Measurements from ENCODE around the gene GPHN.
A peak's percentile ranks its signal among the peaks of the same experiment; 100 is the strongest.
"Not testable (repeated sequence)": the region's sequence is repeated elsewhere in the genome, so short reads cannot be mapped to it uniquely, and the experiment has no call there.

The GPHN gene

DNA sequence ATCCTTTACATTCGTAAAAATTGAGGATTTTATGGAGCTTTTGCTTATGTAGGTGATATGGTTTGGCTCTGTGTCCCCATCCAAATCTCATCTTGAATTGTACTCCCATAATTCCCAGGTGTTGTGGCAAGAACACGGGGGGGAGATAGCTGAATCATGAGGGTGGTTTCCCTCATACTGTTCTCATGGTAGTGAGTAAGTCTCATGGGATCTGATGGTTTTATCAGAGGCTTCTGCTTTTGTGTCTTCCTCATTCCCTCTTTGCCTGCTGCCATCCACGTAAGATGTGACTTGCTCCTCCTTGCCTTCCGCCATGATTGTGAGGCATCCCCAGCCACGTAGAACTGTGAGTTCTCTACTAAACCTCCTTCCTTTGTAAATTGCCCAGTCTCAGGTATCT lies 5.1 kb upstream of the GPHN start:
- DNase-seq, result not testable (repeated sequence)

DNA sequence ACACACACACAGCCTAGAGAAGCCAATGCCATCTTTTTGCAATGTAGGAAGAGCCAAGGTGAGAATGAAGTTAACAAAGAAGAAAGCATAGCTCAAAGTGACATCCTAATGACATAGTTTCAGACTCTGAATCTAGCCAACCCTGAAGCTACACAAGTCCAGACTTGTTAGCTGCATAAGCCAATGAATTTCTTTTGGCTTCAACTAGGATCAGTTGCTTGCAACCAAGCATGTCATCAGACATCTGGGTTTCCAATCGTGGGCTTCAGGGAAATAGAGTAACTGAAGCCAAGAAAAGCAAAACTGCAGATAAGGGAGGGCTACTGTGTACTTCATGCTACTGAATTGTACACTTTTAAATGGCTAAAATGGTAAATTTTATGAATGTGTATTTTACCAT lies 4.4 kb upstream of the GPHN start:
- peak; percentile 33 for DNase-seq

DNA sequence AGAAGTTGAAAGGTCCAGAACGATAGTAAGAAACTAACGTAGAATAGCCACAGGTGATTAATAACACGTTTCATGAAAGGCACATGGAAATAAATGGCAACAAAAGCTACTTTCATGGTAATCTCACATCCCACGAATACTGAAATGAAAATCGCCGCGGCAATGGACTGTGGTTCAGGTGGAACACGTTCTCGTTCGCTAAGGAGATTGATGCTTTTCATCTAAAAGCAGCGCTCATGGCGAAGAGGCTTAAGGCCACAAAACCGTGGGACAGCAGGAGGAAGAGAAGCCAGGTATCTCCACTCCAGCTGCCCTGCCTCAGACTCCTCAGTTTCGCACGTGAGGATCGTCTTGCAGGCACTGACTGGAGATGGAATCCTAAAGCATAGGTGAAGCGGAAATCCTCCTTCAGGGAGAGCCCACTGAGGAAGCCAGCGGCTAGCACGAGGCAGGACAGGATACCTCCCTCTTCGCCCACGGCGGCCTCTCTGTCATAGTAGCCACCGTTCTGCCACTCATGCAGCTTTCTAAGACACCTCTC lies 696 bp upstream of the GPHN start:
- DNase-seq, result peak; percentile 41

DNA sequence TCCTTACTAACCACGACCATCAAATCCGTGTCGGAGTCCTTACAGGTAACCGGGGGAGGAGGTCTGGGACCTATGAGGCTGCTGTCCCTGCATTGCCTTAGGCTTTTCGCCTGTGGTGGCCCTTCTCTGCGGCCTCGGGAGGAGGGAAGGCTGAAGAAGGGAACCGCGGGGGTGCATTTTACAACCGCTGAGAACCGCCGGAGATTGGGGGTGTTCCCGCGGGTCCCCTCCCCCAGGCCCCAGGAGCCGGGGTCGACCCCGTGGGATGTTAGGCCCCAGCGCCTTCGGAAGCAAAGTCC lies 549 bp downstream of the GPHN start:
- no peak for DNase-seq

DNA sequence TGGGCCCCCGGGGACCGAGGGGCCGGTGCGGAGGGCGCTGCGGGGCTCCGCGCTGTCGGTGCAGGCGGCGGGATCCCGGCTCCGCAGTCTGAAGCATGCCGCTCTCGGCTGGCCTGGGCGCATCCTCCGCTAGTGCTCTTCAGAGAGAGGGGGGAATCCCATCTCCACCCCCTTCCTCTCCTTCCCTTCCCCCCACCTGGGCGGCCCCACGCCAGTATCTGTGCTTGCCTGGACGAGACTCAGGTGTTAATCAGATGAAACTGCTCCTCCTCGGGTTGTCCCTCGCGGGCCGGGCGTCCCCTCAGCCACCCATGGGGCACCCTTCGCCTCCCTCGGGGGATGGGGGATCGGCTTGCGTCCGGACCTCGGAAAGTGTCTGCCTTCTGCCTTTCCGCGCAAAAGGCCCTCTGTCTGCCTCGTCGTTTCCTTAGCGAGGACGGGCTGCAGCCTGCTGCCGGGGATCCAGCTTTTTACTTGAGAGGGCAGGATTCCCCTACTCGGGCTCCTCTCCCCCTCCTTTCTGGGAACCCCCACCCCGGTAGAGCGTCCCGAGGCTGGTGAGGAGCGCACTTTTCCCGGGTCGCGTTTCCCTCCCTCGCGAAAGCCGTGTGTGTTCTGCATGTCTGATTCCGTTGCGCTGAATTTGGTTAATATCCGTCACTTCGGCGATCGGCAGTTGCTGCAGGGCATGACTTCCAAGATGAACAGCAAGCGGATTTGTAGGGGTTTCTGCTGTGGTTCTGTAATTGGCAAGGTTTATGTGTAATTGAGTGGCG lies 1.1 kb downstream of the GPHN start:
- peak; percentile 5 for DNase-seq

DNA sequence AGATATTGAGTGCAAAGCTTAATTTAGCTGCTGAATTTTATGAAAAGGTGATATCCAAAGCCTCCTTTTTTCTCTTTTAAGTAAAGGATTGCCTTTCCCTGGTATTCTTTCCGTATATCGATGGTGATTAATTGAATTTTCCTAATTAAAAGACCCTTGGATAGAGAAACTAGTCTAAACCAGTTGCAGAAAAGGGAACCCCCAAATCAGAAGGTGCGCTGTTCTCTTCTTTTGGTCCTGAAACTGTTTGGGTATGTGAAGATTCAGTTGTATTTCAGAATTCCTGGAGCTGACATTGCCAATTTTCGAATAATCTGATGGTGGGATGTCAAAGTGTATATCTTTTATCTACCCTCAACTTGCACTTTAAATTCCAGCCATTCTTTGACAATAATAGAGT lies 1.9 kb downstream of the GPHN start:
- no peak for DNase-seq

DNA sequence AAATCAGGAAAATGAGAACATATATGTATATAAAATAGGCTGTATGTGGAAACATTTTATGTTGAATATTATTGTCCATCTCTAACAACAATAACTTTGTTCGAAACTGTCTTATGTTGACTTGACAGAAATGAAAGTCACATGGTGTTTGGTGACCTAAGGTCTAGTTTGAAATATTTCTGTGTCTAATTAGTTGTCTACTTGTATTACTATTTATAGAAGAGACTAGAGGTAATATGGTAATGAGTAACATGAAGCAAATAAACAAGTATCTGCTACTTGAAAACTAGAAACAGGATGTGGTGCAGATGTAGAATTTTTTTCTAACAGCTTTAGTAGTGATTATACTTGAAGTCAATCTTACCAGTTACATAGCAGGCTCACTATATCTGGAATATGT lies 3.9 kb downstream of the GPHN start:
- no peak for DNase-seq

DNA sequence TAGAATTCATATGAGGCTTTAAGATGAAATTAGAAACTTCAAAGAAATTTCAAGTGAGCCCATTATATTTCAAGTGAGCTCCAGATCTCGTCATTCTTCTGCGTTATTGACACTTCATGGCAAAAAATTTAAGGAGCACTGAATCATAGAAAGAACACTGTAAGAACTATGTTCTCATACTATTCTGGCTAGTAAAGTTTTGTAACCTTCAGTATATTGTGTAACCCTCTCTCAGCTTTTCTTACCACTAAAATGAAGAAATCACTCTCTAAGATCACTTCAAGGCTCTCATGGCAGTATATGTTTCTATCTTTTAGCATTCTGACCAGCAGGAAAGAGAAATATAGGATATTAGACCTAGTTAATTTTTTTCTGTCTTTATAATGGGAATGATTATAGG lies 6.3 kb downstream of the GPHN start:
- DNase-seq, result no peak

DNA sequence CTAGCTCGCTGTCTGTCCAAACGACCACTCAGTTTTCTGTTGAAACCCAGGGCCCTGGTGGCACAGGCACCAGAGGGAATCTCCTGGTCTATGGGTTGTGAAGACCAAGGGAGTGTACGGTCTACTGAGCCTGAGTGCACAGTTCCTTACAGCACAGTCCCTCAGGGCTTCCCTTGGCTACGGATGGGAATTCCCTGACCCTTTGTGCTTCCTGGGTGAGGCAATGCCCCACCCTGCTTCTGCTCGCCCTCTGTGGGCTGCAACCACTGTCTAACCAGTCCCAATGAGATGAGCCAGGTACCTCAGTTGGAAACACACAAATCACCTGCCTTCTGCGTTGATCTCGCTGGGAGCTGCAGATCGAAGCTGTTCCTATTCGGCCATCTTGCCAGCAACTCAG lies 22.6 kb downstream of the GPHN start:
- no peak for DNase-seq

DNA sequence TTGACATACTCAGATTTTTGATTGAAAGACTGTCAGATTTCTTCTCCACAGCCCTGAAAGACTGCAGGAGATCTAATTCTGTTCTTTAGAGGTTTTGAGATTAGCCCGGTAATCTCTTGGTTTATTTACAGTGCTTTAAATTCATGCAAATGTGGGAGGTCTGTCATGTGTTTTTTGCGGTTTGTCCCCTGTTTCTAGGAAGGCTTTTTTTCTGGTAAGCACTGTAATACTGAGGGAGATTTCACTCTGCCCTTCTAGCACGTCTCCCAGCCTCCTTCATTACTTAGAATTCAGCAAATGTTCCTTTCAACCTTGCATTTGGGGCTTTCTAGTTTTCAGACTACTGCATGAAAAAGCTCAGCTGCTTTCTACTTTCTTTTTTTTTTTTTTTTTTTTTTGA lies 31.1 kb downstream of the GPHN start:
- DNase-seq, result no peak

DNA sequence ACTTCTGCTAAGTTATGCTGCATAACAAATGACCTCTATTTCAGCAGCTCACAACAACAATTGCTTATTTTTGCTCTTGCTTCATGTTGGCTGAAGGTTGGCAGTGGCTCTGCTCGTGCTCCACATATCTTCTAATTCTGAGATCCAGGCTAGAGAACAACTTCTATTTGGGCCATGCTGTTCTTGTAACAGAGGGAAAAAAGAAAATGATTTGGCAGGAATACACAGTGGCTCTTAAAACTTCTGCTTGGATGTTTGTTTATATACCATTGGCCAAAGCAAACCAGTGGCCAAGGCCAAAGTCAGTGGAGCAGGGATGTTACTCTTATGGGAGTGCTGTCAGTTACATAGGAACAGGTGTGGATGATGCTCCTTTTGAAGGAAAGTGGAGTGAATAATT lies 32.1 kb downstream of the GPHN start:
- no peak for DNase-seq

DNA sequence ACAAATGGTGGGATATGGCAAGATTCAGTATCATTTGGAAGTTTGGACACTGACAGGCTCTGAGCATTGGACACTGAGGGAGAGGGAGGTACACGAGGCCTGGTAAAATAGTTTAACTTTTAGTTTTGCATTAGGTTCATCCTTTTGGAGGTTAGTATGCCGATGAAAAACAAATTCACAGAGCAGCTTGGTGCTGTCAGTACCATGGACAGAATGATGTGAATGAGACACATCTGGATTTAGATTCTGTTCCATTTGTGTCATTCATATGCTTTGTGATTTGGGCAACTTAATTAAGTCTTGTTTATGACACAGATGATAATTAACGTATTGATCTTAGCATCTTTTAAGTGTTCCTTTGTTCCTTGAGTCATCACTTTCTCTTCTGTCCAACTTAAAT lies 33.7 kb downstream of the GPHN start:
- no peak for DNase-seq

DNA sequence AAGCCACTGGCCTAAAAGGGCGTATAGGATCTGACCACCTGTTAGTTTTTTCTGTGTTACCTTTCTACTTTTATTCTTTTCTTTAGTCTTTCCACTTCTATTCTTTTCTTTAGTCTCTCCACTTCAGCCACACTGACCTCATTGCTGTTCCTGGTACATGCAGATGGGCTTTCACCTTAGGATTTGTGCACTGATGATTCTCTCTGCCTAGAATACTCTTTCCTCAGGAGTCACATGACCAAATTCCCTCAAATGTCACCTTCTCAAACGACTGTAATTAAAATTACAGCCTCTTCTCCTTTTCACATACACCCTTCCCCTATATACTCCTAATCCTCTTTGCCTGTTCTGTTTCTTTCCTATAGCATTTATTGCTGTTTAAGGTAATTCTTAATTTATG lies 36.0 kb downstream of the GPHN start:
- no peak for DNase-seq

DNA sequence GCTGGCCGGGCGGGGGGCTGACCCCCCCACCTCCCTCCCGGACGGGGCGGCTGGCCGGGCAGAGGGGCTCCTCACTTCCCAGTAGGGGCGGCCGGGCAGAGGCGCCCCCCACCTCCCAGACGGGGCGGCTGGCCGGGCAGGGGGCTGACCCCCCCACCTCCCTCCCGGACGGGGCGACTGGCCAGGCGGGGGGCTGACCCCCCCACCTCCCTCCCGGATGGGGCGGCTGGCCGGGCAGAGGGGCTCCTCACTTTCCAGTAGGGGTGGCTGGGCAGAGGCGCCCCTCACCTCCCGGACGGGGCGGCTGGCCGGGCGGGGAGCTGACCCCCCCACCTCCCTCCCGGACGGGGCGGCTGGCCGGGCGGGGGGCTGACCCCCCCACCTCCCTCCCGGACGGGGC lies 37.2 kb downstream of the GPHN start:
- not testable (repeated sequence) for DNase-seq

DNA sequence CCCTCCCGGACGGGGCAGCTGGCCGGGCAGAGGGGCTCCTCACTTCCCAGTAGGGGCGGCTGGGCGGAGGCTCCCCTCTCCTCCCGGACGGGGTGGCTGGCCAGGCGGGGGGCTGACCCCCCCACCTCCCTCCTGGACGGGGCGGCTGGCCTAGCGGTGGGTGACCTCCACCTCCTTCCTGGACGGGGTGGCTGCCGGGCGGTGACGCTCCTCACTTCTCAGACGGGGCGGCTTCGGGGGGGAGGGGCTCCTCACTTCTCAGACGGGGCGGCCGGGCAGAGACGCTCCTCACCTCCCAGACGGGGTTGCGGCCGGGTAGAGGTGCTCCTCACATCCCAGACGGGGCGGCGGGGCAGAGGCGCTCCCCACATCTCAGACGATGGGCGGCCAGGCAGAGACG lies 37.8 kb downstream of the GPHN start:
- DNase-seq, result not testable (repeated sequence)

DNA sequence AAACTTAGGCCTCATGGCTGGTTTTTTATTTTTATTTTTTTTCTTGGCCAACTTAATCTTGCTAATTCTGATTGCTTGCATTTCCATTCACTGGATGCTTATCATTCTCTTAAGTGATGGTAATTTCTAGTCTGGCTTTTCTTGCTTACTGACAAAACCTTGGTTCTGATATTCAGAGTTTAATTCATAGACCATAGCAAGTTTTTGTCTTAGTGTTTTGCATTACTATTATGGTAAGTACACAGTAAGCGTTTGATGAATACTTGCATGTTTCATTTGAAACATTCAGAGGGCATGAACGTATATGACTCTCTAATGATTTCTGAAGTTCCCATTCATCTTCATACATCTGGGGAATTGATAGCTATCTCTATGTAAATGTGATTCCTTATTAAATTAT lies 55.8 kb downstream of the GPHN start:
- DNase-seq, result no peak

DNA sequence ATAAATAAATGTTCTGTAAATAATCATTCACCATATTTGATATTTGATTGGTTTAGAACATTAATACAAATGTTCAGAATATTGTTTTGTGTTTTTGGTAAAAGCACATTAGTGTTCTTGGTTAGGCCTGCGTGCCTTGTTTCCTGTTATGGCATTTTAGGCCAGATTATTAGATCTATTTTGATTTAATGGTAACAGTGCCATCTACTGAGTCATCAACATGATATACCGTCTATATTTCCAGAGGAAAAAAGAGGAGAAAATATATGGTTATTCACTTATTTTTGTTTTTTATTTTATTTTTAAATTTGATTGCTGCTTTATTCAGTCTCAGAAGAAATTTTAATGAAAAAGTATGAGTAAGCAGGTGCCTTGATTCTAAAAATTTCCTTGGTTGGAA lies 60.3 kb downstream of the GPHN start:
- no peak for DNase-seq

DNA sequence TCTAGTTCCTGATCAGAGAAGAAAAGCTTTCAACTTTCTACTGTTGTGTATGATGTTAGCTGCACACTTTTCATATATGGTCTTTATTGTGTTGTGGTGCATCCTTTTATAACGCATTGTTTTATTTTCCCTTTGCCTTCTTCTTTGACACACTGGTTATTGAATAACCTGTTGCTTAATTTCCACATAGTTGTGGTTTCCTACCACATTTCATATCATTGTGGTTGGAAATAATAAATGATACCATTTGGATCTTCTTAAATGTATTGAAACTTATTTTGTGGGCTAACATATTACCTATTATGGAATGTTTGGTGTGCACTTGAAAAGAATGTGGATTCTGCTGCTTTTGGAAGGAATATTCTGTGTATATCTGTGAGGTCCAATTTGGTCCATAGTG lies 64.9 kb downstream of the GPHN start:
- DNase-seq, result no peak

DNA sequence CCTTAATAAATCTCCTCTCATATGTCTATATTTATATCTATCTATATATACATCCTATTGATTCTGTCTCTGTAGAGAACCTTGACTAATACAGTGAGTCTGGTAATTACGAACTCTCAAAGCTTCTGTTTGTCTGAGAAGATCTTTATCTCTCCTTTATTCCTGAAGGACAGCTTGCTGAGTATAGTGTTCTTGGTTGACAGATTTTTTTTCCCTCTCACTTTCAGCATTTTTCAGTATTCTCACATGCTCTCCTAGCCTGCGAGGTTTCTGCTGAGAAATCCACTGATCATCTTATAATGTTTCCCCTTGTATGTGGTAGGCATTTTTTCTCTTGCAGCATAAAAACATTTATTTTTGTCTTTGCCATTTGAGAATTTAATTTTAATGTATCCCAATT lies 67.1 kb downstream of the GPHN start:
- DNase-seq, result no peak

DNA sequence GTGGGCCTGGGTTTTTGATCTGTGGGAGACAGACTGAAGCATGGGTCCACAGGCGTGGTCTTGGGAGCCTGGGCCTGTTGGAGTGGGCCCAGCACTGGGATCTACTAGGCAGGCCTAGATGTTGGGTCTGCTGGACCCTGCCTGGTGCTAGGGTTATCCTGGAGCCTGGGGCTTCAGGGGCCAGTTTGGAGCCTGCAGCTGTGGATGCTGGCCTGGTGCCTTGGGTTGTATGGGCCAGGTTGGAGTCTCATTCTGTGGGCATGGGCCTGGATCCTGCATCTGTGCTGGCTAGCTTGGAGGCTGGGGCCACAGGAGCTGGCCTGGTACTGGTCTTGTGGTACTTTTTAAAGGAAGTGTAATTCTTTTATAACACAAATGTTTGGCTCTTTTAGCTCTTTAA lies 68.0 kb downstream of the GPHN start:
- DNase-seq, result no peak

DNA sequence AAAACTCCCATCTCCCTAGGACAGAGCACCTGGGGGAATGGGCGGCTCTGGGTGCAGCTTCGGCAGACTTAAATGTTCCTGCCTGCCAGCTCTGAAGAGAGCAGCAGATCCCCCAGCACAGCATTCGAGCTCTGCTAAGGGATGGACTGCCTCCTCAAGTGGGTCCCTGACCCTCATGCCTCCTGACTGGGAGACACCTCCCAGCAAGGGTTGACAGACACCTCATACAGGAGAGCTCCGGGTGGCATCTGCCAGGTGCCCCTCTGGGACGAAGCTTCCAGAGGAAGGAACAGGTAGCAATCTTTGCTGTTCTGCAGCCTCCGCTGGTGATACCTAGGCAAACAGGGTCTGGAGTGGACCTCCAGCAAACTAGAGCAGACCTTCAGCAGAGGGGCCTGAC lies 79.8 kb downstream of the GPHN start:
- DNase-seq, result not testable (repeated sequence)

DNA sequence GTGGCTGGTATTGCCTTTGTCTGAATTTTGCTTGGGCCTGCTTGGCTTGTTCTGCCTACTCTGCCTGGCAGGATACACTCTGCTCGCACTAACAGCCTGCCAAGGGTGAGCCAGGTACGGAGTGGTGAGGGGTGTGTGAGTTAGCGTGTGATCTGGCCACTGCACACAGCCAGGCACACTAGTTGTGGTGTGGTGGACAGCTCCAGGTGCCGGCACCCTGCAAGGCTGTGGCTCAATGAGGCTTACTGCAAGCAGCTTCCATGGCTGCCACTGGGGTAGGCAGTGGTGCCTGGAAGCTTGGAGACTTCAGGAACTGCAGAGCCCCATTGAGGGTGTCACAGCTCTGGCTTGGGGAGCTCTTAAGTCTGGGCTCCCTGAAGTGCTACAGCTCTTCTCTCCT lies 87.4 kb downstream of the GPHN start:
- DNase-seq, result no peak

DNA sequence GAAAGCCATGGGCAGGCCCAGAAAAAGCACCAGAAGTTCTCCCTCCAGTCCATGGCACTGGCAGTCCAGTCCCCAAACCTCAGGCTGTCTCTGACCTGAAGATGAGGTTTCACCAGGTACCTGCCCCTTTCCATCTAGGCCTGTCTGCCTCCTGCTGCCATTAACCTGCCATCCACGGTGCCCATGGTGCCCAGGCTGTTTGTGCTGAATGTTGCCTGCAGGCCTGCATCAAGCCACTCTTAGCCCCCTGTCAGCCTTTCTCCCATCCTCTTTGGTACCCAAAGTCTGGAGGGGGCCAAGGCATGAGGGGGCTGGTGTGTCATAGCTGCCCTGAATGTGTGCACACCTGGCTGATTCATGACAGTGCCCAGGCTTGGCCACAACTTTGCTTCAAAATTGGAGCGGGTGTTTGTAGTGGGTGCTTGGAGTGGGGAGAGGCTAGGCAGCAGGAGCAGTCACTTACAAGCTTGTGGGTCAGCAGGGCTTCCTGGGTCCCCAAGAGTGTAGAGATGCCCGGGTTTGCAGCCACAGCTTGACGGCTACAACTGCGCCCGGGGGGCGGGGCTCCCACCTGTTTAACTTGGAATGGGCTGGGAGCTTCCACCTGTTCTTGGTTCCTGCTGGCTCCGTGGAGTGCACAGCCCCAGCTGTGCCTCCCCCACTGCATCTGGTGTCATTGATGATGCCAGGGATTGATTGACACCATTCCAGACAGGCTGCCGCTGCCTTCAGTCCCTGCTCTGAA lies 88.5 kb downstream of the GPHN start:
- DNase-seq, result no peak

DNA sequence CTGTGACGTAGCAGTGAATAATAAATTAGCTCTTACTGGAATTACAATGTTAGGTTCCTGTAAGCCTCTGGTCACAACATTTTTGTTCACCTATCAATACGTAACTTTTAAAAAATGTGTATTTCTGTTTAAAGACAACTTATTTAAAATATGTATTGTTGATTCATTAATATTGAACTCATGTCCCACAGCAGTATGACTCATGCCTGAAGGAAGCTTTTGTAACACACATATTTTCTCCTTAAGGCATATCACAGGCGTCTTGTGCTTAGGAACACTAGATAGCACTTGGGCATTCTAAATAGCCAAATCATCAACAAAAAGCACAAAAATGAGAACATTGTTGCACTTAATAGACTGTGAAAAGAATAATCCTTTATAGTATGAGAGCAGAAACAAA lies 92.5 kb downstream of the GPHN start:
- DNase-seq, result no peak
